Fibroblast of upper back skin (primary cell): ENCODE results near the gene SHOX.
A peak's percentile ranks its signal among the peaks of the same experiment; 100 is the strongest.
"Not testable (repeated sequence)": the region's sequence is repeated elsewhere in the genome, so short reads cannot be mapped to it uniquely, and the experiment has no call there.

Source experiments
- DNase-seq: peaks from one replicate; pipeline ENCODE4 v3.0.0-alpha.2; 2013

SHOX gene

GRCh38 chrX:622802-623201 lies 7.8 kb upstream of the SHOX start:
- not testable (repeated sequence) for DNase-seq

GRCh38 chrX:623268-623598 lies 7.4 kb upstream of the SHOX start:
- DNase-seq: no peak

- no peak for DNase-seq
These were observed 6.8 kb upstream of the SHOX start for GRCh38 chrX:623599-624315.

GRCh38 chrX:625137-625691 lies 5.4 kb upstream of the SHOX start:
- DNase-seq: peak; percentile 7

GRCh38 chrX:626047-626446 lies 4.5 kb upstream of the SHOX start:
- not testable (repeated sequence) for DNase-seq

GRCh38 chrX:626745-627509 lies 3.7 kb upstream of the SHOX start:
- DNase-seq: no peak

GRCh38 chrX:627510-627981 lies 3.0 kb upstream of the SHOX start:
- DNase-seq: no peak

GRCh38 chrX:627995-628394 lies 2.6 kb upstream of the SHOX start:
- DNase-seq: no peak

GRCh38 chrX:629230-630006 lies 1.2 kb upstream of the SHOX start:
- no peak for DNase-seq

GRCh38 chrX:630007-630611 lies 482 bp upstream of the SHOX start:
- DNase-seq: no peak

- no peak for DNase-seq
These were observed 1.3 kb downstream of the SHOX start for GRCh38 chrX:631802-632365.

- no peak for DNase-seq
These were observed 1.9 kb downstream of the SHOX start for GRCh38 chrX:632366-633042.

GRCh38 chrX:633043-633984 lies 2.7 kb downstream of the SHOX start:
- DNase-seq: no peak

- no peak for DNase-seq
These were observed 3.7 kb downstream of the SHOX start for GRCh38 chrX:633985-634958.

GRCh38 chrX:635428-636090 lies 5.0 kb downstream of the SHOX start:
- no peak for DNase-seq

- DNase-seq: no peak
These were observed 6.5 kb downstream of the SHOX start for GRCh38 chrX:636981-637659.

- DNase-seq: no peak
These were observed 7.3 kb downstream of the SHOX start for GRCh38 chrX:637660-638481.
